Erythroblast (primary cell): ENCODE measurements around the gene LCN2.
"Not testable (repeated sequence)": the region's sequence is repeated elsewhere in the genome, so short reads cannot be mapped to it uniquely, and the experiment has no call there.

ENCODE experiments used
- GATA1 ChIP-seq: IDR thresholded peaks from 2 replicates; pipeline ENCODE4 v1.6.1; 2011; ENCODE audit warnings: low read depth, mild to moderate bottlenecking, control low read depth, low read length, moderate library complexity
- POLR2A ChIP-seq: IDR thresholded peaks from 2 replicates; pipeline ENCODE4 v1.6.1; 2011; ENCODE audit warnings: mild to moderate bottlenecking, low read length

DNA sequence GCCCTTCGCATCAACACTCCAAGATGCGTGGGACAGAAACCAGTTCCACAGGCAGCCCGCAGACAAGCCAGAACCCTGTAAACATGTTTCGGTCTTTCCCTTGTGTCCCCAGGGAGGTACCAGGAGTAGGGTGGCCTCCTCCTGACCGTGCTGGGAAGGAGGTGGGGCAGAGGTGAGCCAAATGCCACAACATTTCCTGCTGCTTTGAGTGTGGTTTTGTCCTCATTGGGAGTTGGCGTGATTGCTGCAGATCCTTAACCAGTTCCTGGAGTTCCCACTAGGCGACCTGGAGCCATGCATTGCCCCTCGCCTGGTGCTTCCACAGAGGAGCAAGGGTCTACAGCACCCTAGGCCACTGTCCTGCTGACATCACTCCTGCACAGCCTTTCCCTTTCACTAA lies 13.7 kb upstream of the LCN2 start:
- TF ChIP-seq POLR2A, GATA1: not testable (repeated sequence)
